Cardiac fibroblast (primary cell): ENCODE data around the gene MRPL57.
"Not testable (repeated sequence)": the region's sequence is repeated elsewhere in the genome, so short reads cannot be mapped to it uniquely, and the experiment has no call there.

Experiments
- DNase-seq, 2 donors: peaks; one replicate each; pipeline versions ENCODE4 v3.0.0 to v3.0.0-alpha.2; 2010; ENCODE audit warnings: low read depth in 2 of 2
- H3K4me3 ChIP-seq, 2 donors: replicated peaks in 1 of 2; 1 replicate in 1 of 2; 2 replicates in 1 of 2; pipeline ENCODE4 v1.5.1; 2011; ENCODE audit warnings: low read depth in 2 of 2, low read length in 2 of 2, mild to moderate bottlenecking in 2 of 2, moderate library complexity in 1 of 2
- TF ChIP-seq, protein P1 (sequence below): IDR thresholded peaks from one replicate; pipeline ENCODE4 v1.5.1; 2011; ENCODE audit warnings: low read depth, mild to moderate bottlenecking, low read length, inconsistent platforms

The MRPL57 gene

DNA sequence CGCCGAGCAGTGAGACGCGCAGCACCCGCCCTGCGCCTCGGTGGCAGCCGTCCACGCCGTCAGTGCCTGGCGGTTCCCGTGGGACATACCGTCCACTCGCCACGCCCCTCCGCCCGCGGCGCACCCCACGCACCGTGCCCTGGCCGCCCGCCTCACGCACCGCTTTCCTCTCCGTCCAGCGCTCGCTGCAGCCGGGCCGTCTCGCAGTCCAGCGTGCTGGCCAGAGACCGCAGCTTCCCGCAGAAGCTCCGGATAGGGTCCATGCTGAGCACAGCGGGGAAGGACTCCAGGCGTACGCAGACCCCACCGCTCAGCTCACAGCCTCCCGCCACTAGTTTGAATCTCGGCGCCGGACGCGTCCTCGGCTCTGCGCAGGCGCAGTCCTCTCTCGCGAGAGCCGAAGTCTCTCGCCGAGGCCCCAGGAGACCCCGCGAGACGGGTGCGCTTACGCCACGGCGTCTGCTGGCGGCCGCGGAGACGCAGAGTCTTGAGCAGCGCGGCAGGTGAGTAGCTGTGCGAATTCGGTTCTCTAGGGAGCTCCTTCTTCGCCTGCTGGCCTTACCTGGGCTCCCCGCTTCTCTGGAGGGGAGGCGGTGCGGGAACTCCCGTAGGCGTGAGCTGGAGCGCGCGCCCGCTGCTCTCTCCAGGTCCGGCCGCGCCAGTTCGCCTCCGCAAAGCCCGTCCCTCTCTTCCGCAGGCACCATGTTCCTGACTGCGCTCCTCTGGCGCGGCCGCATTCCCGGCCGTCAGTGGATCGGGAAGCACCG is at the start of gene MRPL57, which contains the start of gene SKA3:
Gene MRPL57, plus strand, starts transcription at position 444 of the 767 bp plus-strand sequence. Its CDS starts 259 bp downstream, at position 703.
Gene SKA3, minus strand, starts transcription at position 338 of the 767 bp plus-strand sequence. Its CDS starts 75 bp downstream, at position 263.
- DNase-seq, result peak; percentile 94 to 96
- TF ChIP-seq, protein P1, sequence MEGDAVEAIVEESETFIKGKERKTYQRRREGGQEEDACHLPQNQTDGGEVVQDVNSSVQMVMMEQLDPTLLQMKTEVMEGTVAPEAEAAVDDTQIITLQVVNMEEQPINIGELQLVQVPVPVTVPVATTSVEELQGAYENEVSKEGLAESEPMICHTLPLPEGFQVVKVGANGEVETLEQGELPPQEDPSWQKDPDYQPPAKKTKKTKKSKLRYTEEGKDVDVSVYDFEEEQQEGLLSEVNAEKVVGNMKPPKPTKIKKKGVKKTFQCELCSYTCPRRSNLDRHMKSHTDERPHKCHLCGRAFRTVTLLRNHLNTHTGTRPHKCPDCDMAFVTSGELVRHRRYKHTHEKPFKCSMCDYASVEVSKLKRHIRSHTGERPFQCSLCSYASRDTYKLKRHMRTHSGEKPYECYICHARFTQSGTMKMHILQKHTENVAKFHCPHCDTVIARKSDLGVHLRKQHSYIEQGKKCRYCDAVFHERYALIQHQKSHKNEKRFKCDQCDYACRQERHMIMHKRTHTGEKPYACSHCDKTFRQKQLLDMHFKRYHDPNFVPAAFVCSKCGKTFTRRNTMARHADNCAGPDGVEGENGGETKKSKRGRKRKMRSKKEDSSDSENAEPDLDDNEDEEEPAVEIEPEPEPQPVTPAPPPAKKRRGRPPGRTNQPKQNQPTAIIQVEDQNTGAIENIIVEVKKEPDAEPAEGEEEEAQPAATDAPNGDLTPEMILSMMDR, result peak; percentile 3
- peak within 1 kb of the TSS; percentile 93 to 98 for H3K4me3 ChIP-seq

DNA sequence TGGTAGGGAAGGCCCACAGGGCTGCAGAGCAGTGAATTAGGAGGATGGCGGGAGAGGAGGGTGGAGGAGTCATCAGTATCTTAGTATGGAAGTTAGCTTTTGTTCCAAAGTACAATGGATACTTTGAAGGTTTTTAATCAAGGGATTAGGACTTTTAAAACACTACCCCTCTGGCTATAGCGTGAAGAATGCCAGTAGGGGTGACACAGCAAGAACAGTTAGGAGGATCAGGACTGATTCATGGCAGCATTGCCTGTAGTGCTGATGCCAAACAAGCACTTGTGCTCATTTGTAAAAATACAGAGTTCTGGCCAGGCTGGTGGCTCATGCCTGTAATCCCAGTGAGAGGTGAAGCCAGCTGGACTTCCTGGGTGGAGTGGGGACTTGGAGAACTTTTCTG is 46.3 kb upstream of the MRPL57 start:
- no peak for DNase-seq
- TF ChIP-seq, protein P1, result no peak
- H3K4me3 ChIP-seq, result no peak overlapping the region

DNA sequence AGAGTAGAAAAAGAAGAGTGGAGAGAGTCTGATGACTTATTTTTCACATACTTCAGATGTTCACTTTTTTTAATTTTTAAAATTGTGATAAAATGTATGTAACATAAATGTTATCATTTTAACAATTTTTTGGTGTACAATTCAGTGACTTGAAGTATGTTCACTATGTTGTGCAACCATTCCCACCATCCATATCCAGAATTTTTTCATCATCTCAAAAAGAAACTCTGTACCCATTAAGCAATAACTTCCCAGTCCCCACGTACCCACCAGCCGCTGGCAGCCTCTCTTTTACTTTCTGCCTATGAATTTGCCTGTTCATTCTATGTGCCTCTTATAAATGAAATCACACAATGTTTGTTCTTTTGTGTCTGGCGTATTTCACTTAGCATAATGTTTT is 43.4 kb upstream of the MRPL57 start:
- TF ChIP-seq, protein P1, result no peak

DNA sequence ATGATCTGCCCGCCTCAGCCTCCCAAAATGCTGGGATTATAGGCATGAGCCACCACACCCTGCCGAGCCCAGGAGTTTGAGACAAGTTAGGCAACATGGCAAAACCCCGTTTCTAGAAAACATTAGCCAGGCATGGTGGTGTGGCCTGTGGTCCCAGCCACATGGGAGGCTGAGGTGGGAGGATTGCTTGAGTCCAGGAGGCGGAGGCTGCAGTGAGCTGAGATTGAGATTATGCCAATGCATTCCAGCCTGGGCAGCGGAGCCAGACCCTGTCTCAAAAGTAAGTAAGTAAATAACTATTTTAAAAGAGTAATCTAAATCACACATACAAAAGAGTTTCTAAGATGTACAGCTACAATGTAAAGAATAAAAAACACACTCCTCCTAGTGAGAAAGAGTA is 42.0 kb upstream of the MRPL57 start:
- TF ChIP-seq, protein P1, result no peak
- no peak overlapping the region for H3K4me3 ChIP-seq
- DNase-seq, result no peak

More for the DNA sequence above, 43.4 kb upstream of the MRPL57 start:
- no peak overlapping the region for H3K4me3 ChIP-seq
- peak in 1 of 2 donors; percentile 13 for DNase-seq

DNA sequence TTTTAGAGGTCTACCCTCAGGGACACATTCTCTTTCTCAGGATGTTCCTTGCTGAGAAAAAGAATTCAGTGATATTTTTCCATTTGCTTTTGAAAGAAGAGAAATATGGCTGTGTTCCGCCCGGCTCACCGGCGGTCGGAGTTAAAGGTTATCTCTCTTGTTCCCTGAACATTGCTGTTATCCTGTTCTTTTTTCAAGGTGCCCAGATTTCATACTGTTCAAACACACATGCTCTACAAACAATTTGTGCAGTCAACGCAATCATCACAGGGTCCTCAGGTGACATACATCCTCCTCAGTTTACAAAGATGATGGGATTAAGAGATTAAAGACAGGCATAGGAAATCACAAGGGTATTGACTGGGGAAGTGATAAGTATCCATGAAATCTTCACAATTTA is 40.6 kb upstream of the MRPL57 start:
- H3K4me3 ChIP-seq, DNase-seq: not testable (repeated sequence)

DNA sequence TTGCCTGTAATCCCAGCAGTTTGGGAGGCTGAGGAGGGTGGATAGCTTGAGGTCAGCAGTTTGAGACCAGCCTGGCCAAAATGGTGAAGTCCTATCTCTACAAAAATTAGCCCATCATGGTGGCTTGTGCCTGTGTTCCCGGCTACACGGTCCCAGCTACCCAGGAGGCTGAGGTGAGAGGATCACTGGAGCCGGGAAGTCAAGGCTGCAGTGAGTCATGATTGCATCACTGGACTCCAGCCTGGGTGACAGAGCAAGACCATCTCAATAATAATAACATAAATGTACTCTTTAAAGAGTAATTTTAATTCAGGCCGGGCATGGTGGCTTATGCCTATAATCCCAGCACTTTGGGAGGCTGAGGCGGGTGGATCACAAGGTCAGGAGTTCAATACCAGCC is 38.8 kb upstream of the MRPL57 start:
- TF ChIP-seq, protein P1, result no peak
- peak; percentile 22 to 74 for DNase-seq
- no peak overlapping the region for H3K4me3 ChIP-seq

DNA sequence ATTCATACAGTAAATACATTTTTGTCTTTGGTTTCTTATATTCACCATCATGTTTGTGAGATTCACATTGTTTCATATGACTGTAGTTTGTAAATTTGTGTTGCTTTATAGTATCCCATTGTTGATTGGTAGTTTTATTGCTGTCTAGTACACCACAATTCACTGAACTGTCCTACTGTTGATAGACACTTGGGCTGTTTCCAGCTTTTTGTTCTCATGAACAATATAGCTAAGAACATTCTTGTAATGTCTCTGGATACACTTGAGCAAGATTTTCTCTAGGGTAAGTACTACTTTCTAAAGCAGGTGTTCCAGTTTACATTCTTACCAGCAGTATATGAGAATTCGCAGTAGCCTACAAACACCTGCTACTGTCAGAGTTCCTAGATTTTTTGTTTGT is 37.9 kb upstream of the MRPL57 start:
- peak in 1 of 2 donors; percentile 25 for DNase-seq
- no peak overlapping the region for H3K4me3 ChIP-seq
- TF ChIP-seq, protein P1, result no peak
